GM21737 (cell line): Measurements from ENCODE around the gene PRPF19.

Experiments used
- ATAC-seq: cut with Tn5 transposase; IDR thresholded peaks from one replicate; pipeline ENCODE4 v1.9.1; 2021; ENCODE audit warnings: mild to moderate bottlenecking, moderate library complexity; ENCODE audit not compliant: unreplicated experiment

PRPF19 gene

DNA sequence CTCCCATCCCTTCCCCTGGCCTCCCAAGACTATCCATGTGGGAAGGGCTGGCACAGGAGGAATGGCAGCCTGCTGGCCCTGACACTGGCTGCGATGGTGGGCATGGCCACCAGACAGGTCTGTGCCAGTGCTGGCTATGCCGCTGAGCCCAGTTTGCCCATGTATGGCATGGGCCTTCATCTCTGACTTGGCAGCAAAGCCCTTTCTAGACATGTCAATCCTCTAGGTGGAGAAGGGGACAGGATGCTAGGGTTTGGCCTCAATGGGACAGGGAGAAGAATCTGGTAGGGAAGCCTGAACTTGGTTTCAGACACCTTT is 30.3 kb downstream of the PRPF19 start:
- no peak for ATAC-seq

DNA sequence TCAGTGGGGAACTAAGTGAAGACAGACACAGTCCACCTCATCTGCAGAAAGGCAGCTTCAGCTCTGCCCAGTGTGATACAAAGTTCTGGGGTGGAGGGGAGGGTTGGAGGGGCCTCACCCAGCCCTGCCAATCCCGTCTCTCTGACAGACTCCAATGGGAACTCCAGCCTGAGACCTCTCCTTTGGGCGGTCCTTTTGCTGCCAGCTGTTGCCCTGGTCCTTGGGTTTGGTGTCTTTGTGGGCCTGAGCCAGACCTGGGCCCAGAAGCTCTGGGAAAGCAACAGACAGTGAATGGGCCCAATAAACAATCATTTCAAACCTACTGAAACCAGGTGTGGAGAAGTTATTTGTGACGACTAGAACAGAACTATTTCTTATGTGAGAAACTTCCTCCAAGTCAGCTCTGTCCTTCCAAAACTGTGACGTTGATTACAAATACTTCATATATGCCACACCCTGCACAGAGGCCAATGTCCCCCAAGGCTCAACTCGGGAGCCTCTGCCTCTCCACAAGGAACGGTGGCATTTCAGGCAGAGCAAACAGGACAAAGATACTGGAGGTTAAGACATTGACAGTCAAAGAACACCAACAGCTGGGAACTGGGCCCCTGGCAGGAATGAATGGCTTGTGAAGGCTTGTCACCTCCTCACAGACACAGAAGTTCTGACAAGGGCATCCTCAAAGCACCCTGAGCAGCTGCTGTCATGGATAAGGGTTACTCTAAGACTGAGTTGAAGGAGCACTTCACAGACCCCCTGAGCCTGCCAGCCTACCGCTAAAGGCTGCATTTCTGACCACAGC is 30.8 kb downstream of the PRPF19 start:
- ATAC-seq: no peak

- ATAC-seq: no peak
These were observed 31.7 kb downstream of the PRPF19 start for GRCh38 chr11:60874421-60875365.

- no peak for ATAC-seq
These were observed 32.9 kb downstream of the PRPF19 start for GRCh38 chr11:60873533-60873932.

- ATAC-seq: no peak
These were observed 33.3 kb downstream of the PRPF19 start for GRCh38 chr11:60872961-60873524.

DNA sequence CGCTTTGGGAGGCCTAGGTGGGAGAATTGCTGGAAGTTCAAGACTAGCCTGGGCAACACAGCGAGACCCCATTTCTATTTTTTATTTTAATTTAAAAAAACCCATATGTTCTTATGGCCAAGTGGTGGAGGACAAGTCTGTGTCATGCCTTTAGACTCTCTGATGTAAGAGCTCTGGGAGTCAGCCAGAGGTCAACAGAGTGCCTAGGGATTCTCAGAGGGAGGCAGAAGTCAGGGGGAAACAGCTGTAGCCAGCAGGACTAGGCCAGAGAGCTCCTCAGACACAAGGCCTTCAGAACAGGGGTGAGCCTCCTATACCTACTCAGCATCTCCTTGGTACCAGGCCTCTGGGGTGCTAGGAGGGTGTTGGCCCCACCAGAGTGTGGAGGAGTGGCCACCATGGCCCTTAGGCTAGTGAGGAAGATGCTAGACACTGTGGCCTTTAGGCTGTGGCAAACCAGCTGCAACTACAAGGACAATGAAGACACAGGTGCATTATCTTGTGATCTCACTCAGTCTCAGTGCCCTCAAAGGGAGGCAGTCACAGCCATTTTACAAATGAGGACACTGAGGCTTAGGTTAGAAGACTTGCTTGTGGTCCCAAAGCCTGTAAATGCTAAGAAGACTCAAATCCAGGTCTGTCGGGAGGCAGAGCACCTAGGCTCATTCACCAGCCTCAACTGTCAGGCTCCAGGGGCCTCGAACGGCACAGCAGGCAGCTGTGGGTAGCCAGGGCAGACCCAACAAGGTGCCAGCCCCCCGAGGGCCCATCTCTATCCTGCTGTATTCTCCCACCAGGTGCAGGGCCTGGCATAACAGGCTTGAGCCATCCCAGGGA is 34.0 kb downstream of the PRPF19 start:
- no peak for ATAC-seq

DNA sequence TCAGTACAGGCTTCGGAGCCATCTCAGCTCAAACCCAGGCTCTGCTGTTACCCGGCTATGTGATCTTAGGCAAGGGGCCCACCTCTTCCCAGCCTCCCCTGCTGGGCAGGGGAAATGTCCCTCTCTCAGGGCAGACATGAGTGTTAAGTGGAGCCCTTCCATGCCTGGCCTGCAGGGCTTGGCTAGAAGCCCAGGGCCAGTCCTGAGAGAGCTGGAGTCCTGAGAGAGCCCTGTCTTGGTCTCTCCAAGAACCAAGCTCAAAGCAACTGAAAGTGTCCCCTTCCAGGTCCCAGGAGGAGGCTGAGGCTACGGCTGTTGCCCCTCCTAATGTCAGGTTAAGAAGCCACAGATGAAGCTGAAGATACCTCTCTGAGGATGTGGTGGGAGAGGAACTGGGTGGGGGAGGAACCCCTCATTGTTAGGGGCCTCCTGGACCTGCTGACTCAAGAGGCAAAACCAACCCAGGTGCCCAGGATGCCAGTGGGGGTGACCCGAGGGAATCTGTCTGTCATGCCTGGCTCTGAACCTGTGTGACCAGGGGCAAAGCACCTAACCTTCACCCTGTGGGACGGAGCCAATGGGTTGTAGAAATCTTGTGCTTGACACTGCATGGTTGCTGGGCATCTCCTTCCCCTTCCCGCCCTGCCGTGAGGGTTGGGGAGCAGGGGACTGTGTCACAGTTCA is 34.9 kb downstream of the PRPF19 start:
- no peak for ATAC-seq

- ATAC-seq: no peak
These were observed 35.5 kb downstream of the PRPF19 start for GRCh38 chr11:60870733-60871377.

GRCh38 chr11:60870276-60870675 is 36.1 kb downstream of the PRPF19 start:
- ATAC-seq: no peak

- ATAC-seq: no peak
These were observed 36.9 kb downstream of the PRPF19 start for GRCh38 chr11:60869451-60869825.

DNA sequence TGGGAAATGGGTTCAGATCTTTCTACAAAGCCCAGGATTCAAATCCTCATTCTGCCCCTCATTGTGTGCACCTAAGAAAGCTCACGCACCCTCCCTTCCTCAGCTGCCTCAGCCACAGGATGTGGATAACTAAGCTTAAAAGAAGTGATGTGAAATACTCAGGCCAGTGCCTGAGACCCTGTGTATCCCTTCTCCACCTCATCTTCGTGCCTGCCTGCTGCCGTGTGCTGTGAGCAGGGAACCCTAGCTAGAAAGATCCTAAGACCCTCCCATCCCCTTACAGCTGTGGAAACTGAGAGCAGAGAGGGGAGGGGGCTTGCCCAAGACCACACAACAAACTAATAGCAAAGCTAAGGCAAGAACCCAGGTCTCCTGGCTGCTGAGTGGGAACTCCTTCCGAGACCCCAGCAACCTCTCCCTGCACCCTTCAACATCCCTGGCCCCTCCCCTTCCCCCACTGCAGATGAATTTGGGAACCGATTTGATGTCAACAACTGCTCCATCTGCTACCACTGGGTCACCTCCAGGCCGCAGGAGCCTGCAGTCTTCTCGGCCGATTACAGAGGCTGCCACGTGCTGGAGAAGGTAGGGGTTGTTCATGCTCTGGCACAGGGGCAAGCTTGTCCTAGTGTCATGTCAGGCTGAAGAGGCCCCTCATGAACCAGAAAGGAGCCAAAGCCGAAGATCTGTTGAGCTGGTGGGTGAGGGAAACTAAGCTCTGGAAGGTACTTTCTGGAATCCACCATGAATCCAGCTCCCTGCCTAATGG is 37.5 kb downstream of the PRPF19 start:
- no peak for ATAC-seq

DNA sequence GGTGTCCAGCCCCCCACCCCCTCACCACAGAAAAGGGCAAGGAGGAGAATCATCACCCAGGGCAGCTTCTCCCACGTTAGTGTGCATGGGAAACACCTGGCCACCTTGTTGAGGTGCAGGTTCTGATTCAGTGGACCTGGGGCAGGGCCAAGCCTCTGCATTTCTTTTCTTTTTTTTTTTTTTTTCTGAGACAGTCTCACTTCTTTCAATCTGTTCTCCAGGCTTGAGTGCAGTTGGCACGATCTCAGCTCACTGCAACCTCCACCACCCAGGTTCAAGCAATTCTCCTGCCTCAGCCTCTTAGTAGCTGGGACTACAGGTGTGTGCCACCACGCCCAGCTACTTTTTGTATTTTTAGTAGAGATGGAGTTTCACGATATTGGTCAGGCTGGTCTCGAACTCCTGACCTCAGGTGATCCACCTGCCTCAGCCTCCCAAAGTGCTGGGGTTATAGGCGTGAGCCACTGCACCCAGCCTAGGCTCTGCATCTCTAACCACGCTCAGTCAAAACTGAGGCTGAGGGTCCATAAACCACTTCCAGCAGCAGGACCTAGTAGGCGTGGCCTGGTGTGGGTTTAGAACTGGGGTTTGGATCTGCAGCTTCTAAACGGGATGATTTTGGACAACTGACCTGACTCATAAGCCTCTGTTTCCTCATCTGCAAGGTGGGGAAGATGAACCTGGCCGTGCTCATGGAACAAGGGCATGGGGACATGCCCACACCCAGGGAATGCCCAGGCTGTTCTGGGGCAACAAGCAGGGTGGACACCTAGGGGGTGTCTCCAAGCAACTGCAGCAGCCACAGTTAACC is 38.3 kb downstream of the PRPF19 start:
- no peak for ATAC-seq

DNA sequence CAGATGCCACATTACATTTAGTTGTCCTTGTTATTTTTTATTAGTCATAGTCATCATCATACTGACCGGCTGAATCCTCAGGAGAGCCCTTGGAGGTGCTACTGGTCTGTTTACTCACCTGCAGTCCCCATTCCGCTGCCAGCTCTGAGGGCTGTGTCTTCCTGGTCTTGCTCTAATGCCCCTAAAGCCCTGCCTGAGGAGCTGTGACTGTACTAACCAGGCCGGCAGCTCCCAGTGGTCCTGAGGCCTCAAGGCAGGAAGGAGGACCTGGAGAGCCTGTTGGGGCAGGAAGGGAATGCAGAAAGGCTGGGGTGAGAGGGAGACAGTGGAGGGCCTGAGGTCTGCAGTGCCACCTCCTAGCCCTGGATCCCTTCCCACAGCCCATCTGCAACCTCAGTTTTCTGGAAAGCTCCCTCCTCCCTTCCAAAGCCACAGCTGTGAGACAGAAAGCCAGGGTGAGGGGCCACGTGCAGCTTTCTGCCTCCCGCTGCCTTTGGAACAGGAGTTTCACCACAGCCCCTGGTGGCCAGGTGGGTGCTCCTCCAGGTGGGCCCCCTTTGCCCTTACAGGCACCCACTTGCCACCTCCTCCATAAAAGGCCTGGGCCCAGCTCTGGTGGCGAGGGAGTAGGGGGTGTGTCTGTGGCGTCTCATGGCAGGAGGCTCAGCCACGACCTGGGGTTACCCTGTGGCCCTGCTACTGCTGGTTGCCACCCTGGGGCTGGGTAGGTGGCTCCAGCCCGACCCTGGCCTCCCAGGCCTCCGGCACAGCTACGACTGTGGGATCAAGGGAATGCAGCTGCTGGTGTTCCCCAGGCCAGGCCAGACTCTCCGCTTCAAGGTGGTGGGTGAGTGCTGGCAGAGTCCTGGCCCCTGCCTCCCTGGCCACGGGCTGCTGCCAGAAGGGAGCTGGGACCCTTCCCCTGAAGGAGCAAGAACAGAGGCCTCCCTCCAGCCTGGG is 39.2 kb downstream of the PRPF19 start, which contains the start of gene ZP1:
Gene ZP1, plus strand, starts transcription at position 632 of the 960 bp plus-strand sequence. Its CDS starts 20 bp downstream, at position 652.
- no peak for ATAC-seq

DNA sequence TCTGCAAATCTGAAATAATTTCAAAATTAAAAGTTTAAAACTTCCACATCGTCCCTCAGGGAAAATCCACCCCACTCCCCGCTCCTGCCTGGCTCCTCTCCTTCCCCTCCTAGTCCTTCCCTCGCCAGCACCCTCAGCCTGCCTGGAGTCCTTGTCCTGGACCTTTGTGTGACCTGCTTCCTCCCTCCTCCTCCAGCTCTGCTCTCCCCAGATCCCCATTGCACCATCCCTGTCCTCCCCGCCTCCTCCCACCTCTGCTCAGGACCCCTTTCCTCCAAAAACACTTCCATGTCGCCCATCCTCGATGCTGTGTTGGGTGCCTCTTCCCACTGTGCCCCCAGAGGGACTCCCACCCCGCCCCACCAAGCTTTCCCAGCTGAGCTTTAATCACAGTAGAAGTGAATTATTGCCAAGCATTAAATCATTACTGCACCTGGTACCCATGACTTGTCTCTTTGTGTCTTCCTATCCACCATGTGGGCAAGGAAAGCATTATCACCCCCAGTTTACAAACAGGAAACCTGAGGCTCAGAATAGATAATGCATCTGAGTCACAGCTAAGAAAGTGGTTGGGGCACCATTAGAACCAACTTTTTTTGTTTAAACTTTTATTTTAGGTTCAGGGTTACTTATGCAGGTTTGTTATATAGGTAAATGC is 41.4 kb downstream of the PRPF19 start:
- no peak for ATAC-seq

DNA sequence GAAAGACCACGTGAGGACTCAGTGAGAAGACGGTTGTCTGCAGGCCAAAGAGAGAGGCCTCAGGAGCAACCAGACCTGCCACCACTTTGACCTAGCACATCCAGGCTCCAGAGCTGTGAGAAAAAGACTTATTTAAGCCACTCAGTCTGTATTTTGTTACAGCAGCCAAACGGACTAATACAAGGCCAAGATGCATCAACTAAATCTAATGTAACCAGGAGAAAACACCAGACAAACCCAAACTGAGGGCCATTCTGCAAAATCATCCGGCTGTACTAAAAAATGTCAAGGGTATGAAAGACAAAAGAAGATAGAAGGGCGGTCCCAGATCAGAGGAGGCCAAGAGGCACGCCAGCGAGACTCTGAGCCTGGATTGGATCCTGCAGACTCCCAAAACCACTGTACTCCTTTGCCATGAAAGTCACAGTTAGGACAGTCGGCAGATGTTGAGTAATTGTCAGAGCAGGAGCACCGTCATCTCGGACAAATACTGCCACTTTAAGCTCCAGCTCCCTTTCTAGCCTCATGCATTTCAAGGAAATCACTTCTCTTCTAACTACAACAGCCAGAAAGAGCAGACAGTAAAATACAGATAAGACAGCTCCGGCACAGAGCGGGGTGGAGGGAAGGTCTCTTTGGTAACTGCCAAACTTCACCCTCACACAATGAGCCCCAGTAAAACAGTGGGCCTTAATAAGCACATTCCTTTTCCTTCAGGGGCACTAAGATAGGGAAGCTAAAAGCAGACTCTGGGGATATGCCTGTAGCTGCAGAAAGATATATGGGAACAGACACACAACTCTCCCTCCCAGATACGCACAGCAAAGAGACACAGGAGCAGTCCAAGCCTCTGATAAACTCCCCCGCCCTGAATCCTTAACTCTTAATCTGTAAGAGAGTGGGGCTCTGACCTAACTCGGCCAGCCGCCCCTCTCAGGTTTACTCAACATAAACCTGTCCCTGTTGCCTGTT is 42.5 kb downstream of the PRPF19 start:
- ATAC-seq: no peak
